GM18498 (cell line): ENCODE data around the gene TEDC1.
"Not testable (repeated sequence)": the region's sequence is repeated elsewhere in the genome, so short reads cannot be mapped to it uniquely, and the experiment has no call there.

Source experiments
- ATAC-seq: cut with Tn5 transposase; IDR thresholded peaks from one replicate; pipeline ENCODE4 v1.9.1; 2021; ENCODE audit warnings: mild to moderate bottlenecking, moderate library complexity; ENCODE audit not compliant: unreplicated experiment

TEDC1 gene

DNA sequence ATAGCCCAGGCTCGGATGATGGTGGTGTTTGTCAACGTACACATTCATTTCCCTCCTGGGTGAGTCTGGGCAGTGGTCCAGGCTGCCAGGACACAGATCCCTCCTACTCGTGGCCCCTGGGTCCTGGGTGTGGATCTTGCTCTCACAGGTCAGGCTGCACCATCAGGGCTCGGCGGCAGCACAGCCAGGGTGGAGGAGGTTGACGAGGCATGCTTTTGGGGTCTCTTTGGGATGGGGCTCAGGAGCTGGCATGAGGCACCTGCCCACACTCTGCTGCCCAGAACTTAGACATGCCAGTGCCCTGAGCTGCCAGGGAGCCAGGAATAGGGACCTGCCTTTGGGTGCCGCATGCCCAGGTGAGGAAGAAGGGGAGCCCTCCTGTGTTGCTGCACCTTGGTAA, 45.0 kb downstream of the TEDC1 start:
- no peak for ATAC-seq

DNA sequence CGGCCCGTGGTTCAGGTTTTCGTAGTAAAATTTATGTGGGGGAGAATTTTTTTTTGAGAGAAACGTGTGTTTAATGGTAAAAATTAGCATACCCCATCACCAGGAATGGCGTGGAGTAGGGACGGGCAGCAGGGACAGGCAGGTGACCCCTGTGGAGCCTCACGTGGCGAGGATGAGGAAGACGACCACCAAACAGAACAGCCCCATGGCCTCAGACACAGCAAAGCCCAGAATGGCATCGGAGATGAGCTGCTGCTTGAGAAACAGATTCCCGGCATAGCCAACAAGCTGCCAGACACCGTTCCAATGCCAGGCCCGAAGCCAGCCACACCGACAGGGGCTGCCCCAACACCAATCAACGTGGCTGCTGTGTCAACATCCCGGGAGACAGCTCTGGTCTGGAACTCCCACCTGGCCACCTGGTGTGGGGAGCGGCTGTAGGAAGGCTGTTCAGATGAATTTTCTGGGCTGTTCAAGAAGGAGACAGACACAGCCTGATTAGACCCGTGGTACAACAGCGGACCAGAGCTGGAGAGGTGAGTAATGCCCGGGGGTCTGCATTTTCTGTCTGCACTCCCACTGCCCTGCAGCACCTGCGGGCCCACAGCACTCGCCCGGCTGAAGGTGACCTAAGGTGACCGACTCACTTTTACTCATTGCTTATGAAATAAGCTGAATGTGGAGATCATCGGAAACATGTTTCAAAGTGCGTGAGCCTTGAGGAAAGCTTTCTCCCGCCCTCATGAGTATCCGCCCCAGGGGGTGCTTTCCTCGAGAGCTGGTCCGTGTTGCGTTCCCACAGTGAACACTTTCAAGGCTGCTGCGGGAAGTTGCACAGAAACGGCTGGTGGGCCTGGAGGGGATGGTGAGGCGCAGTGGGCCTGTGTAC, 45.9 kb downstream of the TEDC1 start:
- ATAC-seq = no peak

DNA sequence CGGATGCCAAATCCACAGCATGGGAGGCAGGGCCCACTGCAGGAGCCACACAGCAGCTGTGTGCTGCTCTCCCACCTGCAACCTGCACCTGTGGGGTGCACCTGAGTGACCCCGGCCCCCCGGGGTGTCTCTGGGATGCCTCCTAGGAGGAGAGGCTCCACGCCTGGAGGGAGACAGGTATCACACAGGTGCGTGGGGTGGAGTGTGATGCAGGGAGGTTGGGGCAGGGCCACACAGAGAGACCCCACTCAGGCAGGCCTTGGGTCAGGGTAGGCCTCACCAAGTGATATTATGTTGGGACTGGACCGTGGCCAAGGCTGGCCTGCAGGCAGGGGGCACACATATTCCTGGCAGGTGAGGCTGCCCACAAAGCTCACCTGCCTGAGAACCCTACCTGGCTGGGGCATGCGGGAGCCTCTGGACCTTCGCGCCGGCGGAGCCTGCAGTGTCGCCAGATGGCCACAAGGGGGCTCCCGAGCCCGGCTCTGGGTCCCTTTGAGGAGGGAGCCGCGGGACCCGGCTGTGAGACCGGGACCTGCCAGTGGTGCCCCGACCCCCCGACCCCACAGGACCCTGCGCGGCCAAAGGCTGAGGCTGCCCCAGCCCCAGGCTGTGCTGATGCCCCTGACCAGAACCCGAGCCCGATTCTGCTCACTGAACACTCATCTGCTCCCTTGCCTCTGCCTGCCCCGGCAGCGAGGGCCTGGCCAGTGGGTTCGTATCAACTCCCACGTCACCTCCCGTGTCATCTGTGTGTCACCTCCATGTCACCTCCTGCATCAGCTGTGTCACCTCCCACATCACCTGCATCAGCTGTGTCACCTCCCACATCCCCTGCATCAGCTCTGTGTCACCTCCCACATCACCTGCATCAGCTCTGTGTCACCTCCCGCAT, 46.8 kb downstream of the TEDC1 start:
- no peak for ATAC-seq

- no peak for ATAC-seq
Measured at GRCh38 chr14:105538481-105539049, 47.5 kb downstream of the TEDC1 start.

DNA sequence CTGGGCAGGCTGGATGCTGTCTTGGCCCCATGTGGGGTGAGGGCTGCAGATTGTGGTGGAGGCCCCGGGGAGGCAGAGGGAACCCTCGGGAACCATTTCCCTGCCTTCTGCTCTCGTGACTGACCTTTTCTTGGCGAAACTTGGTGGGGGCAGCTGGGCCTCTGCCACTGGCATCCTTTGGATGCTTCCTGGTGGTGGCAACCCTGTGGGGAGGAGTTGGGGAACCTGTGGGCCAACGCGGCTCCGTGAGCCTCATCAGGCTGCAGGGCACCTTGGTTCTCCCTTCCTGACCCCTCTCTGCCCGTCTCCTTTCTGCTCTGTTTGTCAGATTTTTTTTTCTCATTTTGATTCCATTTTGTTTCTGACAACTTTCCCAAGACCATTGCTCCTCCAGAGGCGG, 49.8 kb downstream of the TEDC1 start:
- ATAC-seq = no peak

DNA sequence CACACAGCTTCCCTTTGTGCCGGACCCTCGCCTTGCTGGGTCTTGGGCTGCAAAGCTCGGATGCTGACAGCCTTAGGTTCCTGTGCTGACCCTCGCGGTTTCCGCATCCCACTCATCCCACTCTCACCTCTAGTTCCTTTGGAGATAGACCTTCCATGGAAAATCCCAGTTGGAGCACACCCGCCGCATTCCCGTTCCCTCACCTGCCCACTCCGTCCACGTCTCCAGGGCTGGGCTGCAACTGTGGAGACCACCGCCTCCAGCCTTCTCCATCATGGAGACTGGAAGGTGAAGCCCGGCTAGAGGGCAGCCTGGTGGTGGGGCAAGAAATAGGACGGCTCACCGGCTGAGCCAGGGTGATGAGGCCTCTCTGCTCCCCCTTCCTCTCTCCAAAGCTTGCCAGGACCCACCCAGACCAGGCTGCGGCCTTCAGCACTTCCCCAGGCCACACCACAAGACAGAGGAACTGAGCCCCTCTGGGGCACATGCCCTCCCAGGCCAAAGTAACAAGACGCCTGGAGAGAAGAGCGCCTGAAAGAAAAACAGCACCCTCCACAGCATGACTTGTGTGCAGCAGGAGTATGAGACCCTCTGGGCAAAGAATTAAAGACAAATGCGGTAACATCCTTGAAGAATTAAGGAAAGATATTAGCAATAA, 50.3 kb downstream of the TEDC1 start:
- no peak for ATAC-seq

DNA sequence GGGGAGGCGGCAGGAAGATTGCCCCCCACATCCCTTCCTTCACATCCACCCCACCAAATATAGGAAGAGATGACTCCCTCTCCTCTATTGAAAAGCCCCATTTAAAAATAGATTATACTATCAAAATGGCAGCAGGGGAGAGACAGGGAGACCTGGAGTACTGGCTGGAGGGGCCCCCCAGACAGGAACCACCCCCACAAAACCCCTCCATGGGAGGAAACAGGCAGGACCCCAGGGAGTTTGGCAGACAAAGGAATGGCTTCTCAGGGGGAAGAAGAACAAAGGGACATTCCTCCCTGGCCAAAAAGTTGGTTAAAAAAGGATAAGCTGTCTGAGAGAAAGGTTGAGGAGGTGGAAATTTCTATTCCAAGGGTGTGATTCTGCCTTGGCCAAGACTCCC, 54.6 kb downstream of the TEDC1 start:
- not testable (repeated sequence) for ATAC-seq

- ATAC-seq = not testable (repeated sequence)
Measured at GRCh38 chr14:105546410-105546809, 55.4 kb downstream of the TEDC1 start.

DNA sequence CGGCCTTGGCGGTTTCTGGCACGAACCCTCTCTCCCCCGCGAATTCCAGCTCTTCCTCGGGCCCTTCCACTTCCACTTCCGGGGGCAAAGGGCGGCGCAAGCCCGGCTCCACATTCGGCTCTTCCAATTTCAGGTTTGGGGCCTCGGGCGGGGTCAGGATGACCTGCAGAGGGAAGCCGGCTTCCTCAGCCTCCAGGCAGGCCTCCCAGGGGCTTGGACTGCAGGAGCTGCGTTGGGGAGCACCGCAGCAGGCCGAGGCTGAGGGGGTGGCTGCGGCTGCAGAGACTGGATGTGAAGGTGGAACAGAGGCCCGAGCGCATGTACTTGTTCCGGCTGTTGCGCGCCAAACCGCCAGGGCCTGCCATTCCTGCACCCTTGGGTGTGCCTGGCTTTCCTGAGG, 56.0 kb downstream of the TEDC1 start:
- not testable (repeated sequence) for ATAC-seq

DNA sequence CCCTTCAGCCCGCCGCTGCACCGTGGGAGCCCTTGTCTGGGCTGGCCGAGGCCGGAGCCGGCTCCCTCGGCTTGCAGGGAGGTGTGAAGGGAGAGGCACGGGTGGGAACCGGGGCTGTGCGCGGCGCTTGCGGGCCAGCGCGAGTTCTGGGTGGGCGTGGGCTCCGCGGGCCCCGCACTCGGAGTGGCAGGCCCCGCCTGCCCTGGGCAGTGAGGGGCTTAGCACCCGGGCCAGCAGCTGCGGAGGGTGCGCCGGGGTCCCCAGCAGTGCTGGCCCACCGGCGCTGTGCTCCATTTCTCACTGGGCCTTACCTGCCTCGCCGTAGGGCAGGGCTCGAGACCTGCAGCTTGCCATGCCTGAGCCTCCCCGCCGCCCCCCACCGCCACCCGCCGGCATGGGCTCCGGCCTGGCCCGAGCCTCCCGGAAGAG, 56.7 kb downstream of the TEDC1 start:
- no peak for ATAC-seq
